Right lung (tissue), 5 donors: ENCODE measurements around the gene GRK5. TPM values are rescaled to one million over a fixed set of nuclear protein-coding genes. Genes with fewer than 3 reads are reported as not detected.
"Not testable (repeated sequence)": the region's sequence is repeated elsewhere in the genome, so short reads cannot be mapped to it uniquely, and the experiment has no call there.

Source experiments
- DNase-seq, 2 donors: peaks; one replicate each; pipeline ENCODE4 v3.0.0-alpha.2; 2013
- polyA plus RNA-seq, 5 donors: library from polyadenylated mRNA; unstranded; fragments of 120-200 nt; gene quantifications; one replicate each; pipeline versions ENCODE4 v1.2.1 to v1.2.3, GENCODE V29; 2013; ENCODE audit warnings: inconsistent platforms in 1 of 5, low replicate concordance in 1 of 5; ENCODE audit not compliant: insufficient read length in 5 of 5, insufficient read depth in 1 of 5

Gene GRK5
- polyA plus RNA-seq, 5 donors, result 52.2 to 60.0 (median 53.0) TPM

GRCh38 chr10:119246862-119247549 lies 39.6 kb downstream of the GRK5 start:
- no peak for DNase-seq

DNA sequence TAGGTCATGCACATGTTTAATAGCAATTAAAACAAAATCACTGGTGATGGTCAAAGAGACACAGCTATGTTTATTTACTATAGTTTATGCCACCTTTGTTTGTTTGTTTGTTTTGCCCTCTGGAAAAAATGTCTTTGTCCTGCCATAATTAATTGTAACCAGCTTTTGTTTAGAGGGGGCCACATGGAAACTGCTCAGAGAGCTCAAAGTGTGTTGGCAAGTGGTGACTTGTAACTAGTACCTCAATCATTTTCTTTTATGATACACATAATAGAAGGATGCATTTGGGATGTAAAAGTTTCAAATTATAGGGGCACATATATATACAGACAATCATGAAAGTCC lies 40.2 kb downstream of the GRK5 start:
- no peak for DNase-seq

DNA sequence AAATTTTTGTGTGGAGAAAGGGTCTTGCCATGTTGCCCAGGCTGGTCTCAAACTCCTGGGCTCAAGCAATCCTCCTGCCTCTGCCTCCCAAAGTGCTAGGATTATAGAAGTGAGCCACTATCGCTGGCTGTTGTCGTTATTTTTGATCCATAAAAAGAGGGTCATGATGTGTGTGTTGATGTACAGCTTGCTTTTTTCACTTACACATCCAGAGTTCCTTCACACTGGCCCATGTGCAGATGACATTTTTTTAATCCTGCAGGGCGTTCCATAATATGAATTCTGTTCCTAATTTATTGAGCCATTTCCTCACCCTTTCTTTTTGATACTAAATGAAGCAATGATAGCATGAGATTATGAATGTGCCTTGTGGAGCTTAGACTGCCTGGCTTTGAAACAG lies 40.8 kb downstream of the GRK5 start:
- no peak for DNase-seq

- DNase-seq, result no peak
Measured at GRCh38 chr10:119248681-119249080, 41.3 kb downstream of the GRK5 start.

DNA sequence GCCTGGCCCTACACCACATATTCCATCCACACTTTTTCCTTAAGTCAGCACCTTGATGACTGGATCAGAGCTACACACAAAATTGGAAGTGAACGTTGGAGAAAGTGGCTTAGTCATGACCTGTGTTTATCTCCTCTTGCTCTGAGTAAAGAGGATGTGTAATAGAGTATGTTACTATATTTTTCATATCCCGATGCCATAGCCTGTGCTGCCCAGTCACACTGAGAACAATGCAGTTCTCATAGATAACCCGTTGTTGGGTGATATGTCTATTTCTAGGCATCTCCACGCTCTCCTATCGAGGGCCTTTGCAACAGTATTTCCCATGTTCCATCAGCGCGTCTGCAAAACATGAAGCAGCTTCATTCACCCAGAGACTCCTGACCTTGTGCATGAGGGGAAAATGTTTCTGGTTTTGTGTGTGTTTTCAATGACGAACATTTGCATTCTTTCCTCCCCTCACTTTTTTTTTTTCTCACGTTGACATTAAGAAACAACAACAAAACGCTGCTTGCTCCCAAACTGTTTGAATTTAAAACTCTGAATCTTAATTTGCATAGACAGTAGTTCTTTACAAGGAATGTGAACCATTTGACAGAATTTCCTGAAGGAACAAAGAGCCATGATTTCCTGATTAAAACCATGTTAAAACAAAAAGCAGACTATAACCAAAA lies 43.4 kb downstream of the GRK5 start:
- DNase-seq, result no peak

DNA sequence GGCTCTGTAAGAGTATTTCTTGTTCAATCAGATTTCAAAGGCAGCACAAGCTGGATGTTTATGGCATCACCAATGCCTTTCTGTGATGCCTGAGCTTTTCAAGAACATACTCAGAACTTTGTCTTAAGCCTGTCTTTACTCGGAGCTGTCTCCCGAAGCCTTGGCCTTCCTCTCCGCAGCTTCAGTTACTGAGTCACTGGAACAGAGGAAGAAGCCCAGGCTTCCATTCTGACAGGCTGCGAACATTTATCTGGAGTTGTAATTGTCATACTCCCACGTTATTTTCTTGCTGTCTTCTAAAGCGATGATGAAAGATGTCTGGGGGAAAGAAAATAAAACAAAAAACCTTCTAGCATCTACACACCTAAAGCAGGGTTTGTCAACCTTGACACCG lies 43.9 kb downstream of the GRK5 start:
- no peak for DNase-seq

- no peak for DNase-seq
Measured at GRCh38 chr10:119252051-119252465, 44.7 kb downstream of the GRK5 start.

DNA sequence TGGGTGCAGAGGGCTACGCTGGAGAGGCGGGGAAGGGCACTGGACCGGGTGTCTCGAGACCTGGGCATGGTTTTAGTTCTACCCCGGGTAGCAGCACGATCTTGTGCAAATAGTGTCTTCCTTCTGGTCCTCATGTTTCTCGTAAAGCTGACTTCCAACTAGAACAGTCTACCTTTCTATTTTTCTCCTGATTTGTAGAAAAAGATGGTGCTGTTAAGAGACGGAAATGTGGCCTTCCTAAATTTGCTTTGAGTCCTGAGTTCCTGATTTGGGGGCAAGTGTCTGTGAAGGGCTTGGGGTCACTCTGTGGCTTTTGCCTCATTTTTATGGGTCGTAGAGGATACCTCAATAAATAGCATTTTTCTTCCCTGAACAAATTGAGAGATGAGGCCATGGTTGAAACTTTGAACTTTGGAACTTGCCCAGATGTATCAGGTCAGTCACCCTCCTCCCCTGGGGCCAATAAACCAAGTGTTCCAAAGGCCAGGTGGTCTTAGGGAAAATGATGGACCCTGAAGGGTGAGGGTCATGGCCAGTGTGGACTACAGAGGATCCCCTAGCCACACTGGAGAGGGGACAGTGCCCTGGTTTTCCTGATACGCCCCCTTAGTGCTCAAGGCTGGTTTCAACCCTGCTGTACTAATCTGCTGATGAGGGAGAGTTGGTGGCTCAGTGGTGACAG lies 45.2 kb downstream of the GRK5 start:
- DNase-seq, result no peak

GRCh38 chr10:119253433-119254174 lies 46.2 kb downstream of the GRK5 start:
- DNase-seq, result peak in 1 of 2 donors; percentile 70

GRCh38 chr10:119254335-119254734 lies 47.0 kb downstream of the GRK5 start:
- DNase-seq, result no peak

GRCh38 chr10:119256030-119256429 lies 48.7 kb downstream of the GRK5 start:
- no peak for DNase-seq

DNA sequence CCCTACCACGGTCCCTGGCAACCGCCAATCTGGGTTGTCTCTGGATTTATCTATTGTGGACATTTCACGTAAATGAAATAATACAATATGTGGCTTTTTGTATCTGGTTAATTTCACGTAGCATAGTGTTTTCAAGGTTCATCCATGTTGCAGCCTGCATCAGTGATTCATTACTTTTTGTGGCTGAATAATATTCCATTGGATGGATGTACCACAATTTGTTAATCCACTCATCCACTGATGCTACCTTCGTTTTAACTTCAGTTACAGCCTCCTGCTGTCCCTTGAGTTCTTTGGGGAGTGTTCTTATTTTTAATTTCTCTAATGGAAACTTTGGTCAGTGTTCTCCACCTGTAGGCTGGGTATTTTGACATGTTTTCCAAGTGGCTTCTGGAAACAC lies 49.5 kb downstream of the GRK5 start:
- DNase-seq, result no peak

GRCh38 chr10:119257899-119258419 lies 50.6 kb downstream of the GRK5 start:
- no peak for DNase-seq

DNA sequence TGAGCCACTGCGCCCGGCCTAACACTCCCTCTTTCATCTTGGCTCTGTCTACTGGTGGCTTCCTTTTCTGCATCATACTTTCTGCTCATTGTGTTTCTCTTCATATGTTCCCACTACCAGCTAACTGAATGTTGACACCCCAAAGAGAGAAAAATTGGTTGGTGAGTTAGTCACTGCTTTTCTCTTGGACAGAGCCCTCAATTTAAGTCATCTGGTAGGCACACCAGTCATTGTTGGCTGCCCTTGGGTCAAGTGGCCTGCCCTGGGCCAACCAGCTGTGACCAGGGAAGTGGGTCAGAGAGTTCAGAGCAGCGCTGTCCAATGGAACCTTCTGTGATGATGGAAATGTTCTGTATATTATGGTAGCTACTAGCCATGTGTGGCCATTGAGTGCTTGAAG lies 52.0 kb downstream of the GRK5 start:
- DNase-seq, result no peak

GRCh38 chr10:119261016-119261415 lies 53.6 kb downstream of the GRK5 start:
- not testable (repeated sequence) for DNase-seq

- DNase-seq, result no peak
Measured at GRCh38 chr10:119263951-119264617, 56.7 kb downstream of the GRK5 start.

DNA sequence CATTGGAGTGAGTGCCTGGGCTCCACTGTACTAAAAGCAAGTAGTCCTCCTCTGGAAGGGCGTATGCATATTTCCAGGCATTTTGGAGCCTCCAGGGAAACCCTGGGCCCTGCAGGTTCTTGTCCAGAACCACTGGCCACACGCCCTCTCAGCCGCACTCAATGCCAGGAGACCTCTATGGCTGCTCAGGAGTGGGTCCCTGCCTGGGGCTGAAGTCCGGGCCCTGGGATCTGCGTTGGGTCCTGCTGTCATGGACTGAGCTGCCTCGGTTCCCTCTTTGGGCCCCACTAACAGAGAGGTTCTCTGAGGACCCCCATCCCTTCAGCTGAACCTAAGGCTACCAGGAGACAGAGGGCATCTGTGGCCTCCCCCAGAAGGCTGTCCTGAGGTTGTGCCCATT lies 58.3 kb downstream of the GRK5 start:
- no peak for DNase-seq

GRCh38 chr10:119267384-119267783 lies 60.0 kb downstream of the GRK5 start:
- no peak for DNase-seq

- DNase-seq, result no peak
Measured at GRCh38 chr10:119268428-119268827, 61.1 kb downstream of the GRK5 start.

- DNase-seq, result no peak
Measured at GRCh38 chr10:119268871-119269506, 61.6 kb downstream of the GRK5 start.

GRCh38 chr10:119269737-119270136 lies 62.4 kb downstream of the GRK5 start:
- DNase-seq, result no peak
